Liver (tissue), 9 donors: ENCODE results near the gene CSH2. TPM values are rescaled to one million over a fixed set of nuclear protein-coding genes. Genes with fewer than 3 reads are reported as not detected.
"Not testable (repeated sequence)": the region's sequence is repeated elsewhere in the genome, so short reads cannot be mapped to it uniquely, and the experiment has no call there.

Source experiments
- DNase-seq: peaks from one replicate; pipeline ENCODE4 v3.0.0-alpha.2; 2017; ENCODE audit warnings: low spot score
- H3K27ac ChIP-seq, 2 donors: one replicate each; pipeline ENCODE4 v1.7.0; 2013; ENCODE audit warnings: inconsistent platforms in 2 of 2, low read length in 2 of 2, control low read depth in 1 of 2, low read depth in 1 of 2, mild to moderate bottlenecking in 1 of 2
- H3K27me3 ChIP-seq, 4 donors: one replicate each; pipeline versions ENCODE4 v1.6.1 to v1.7.0; 2013; ENCODE audit warnings: low read length in 3 of 4, inconsistent platforms in 1 of 4, mild to moderate bottlenecking in 1 of 4, moderate library complexity in 1 of 4; ENCODE audit not compliant: control insufficient read depth in 4 of 4, insufficient read depth in 4 of 4
- H3K36me3 ChIP-seq, 4 donors: one replicate each; pipeline versions ENCODE4 v1.6.1 to v1.7.0; 2013; ENCODE audit warnings: low read length in 3 of 4, mild to moderate bottlenecking in 3 of 4, low read depth in 1 of 4, moderate library complexity in 1 of 4; ENCODE audit not compliant: control insufficient read depth in 4 of 4, insufficient read depth in 3 of 4
- H3K4me1 ChIP-seq, 4 donors: one replicate each; pipeline versions ENCODE4 v1.6.1 to v1.7.0; 2013; ENCODE audit warnings: low read length in 3 of 4, mild to moderate bottlenecking in 3 of 4, moderate library complexity in 1 of 4; ENCODE audit not compliant: control insufficient read depth in 4 of 4, insufficient read depth in 4 of 4
- H3K4me3 ChIP-seq, 3 donors: one replicate each; pipeline versions ENCODE4 v1.6.1 to v1.7.0; 2013; ENCODE audit warnings: low read length in 3 of 3, control low read depth in 1 of 3, low read depth in 1 of 3, mild to moderate bottlenecking in 1 of 3
- H3K9ac ChIP-seq, 2 donors: one replicate each; pipeline ENCODE4 v1.7.0; 2013; ENCODE audit warnings: low read length in 2 of 2, mild to moderate bottlenecking in 2 of 2, moderate library complexity in 2 of 2, control low read depth in 1 of 2, low read depth in 1 of 2
- H3K9me3 ChIP-seq, 4 donors: one replicate each; pipeline versions ENCODE4 v1.6.1 to v1.7.0; 2013; ENCODE audit warnings: low read length in 3 of 4; ENCODE audit not compliant: control insufficient read depth in 4 of 4
- EGR1 ChIP-seq, 2 donors: IDR thresholded peaks; 2 replicates each; pipeline ENCODE4 v1.6.1; 2016 to 2018; ENCODE audit warnings: antibody characterized with exemption in 2 of 2, low read depth in 2 of 2
- GABPA ChIP-seq, 2 donors: IDR thresholded peaks in 1 of 2; conservative IDR thresholded peaks in 1 of 2; 2 replicates each; pipeline ENCODE4 v1.6.1; 2016; ENCODE audit warnings: antibody characterized with exemption in 2 of 2, mild to moderate bottlenecking in 1 of 2, moderate library complexity in 1 of 2
- HNF4A ChIP-seq, 2 donors: conservative IDR thresholded peaks; 2 replicates each; pipeline ENCODE4 v1.6.1; 2016; ENCODE audit warnings: antibody characterized with exemption in 2 of 2, mild to moderate bottlenecking in 2 of 2
- HNF4G ChIP-seq: IDR thresholded peaks from 2 replicates; pipeline ENCODE4 v1.6.1; 2016; ENCODE audit warnings: antibody characterized with exemption
- TAF1 ChIP-seq: conservative IDR thresholded peaks from 2 replicates; pipeline ENCODE4 v1.6.1; 2016; ENCODE audit warnings: antibody characterized with exemption, mild to moderate bottlenecking
- YY1 ChIP-seq: IDR thresholded peaks from 2 replicates; pipeline ENCODE4 v1.6.1; 2016; ENCODE audit warnings: antibody characterized with exemption, mild to moderate bottlenecking
- WGBS: extraction: QIAGEN DNeasy Blood & Tissue Kit; methylation state at CpG from one replicate; pipeline ENCODE4 v1.1.7; 2013; 5-methylcytosine and 5-hydroxymethylcytosine counted together
- polyA plus RNA-seq, 2 donors: library from polyadenylated mRNA; stranded (reverse) in 1 of 2; unstranded in 1 of 2; fragments of 200-250 nt in 1 of 2; fragments of >200 nt in 1 of 2; fragmentation: Nextera tagmentation in 1 of 2; extraction: Ambion mirVana in 1 of 2; gene quantifications; one replicate each; pipeline versions ENCODE4 v1.2.1 to v1.2.3, GENCODE V29; 2013 to 2015
- total RNA-seq, 2 donors: library from RNA; depleted of rRNA; stranded (reverse); fragments of >200 nt; gene quantifications; one replicate each; pipeline ENCODE4 v1.2.3, GENCODE V29; 2014
- TF ChIP-seq, protein P1 (sequence below): IDR thresholded peaks from 2 replicates; pipeline ENCODE4 v1.6.1; 2016; ENCODE audit warnings: antibody characterized with exemption
- TF ChIP-seq, protein P2 (sequence below): fragments of 150-350 bp; IDR thresholded peaks from 2 replicates; pipeline ENCODE4 v1.5.1; 2017; ENCODE audit warnings: improper control_type of control experiment, low read depth, low read length; ENCODE audit not compliant: missing input control
- TF ChIP-seq, protein P3 (sequence below): IDR thresholded peaks from 2 replicates; pipeline ENCODE4 v1.6.1; 2016; ENCODE audit warnings: antibody characterized with exemption
- donor health status: healthy.
- donor health status: healthy.
- donor health status: healthy.
- donor health status: healthy.
- donor health status: healthy.

Gene CSH2
- total and polyA plus RNA-seq, 4 donors: not detected

DNA sequence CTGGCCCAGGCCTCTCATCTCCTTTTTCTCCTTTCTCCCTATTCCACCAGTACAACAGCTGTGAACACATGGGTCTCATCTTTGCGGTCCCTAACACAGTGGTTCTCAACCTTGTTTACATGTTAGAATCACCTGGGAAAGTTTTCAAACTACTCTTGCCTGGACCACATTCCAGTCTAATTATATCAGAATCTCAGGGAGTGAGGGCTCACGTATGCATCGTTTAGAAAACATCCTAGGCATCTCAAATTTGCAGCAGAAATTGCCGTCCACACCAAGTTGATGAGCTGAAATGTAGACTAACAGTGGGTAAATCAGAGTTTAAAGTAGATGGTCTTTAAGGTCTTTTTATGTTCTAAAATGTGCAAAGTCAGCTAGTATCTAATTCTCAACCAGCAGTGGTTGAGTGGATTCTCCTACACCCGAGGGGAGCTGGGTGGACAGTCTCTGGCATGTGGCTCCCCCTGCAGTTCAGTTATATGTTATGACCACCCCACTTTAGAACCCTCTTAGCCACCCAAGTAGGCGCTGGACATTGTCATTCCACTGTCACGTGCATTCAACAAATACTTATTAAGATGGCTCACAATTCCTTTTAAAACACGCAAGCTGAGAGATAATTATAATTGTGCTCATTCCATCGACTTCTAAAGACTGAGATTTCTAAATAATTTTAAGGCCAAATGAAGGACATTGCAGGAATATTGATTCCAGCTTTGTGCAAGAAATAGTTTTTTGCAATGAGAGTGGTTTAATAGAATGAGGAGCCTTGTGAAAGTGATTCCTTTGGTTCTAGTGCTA is 3.8 kb downstream of the CSH2 start:
- not testable (repeated sequence) for H3K27ac ChIP-seq, H3K9me3 ChIP-seq, H3K4me1 ChIP-seq, H3K9ac ChIP-seq, DNase-seq, H3K27me3 ChIP-seq, H3K36me3 ChIP-seq, H3K4me3 ChIP-seq
- 68% methylated on average over 9 of the region's 9 CpGs for WGBS

DNA sequence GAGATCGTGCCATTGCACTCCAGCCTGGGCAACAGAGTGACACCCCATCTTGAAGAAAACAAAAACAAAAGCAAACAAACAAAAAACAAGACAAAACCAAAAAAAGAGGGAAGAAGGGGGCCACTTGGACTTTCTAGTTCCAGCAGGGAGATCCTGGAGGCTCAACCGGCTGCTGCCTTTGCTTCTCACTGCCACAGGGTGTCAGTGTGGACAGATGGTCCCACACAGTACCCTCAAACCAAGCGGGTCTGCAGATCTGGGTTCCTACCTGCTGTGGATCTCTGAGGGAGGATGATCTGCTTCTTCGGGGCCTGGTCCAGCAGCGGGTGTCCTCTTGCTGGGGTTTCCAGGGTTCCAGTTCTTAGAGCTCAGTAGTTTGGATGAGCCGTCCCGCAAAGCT is 6.9 kb downstream of the CSH2 start:
- H3K27ac ChIP-seq, DNase-seq, H3K9me3 ChIP-seq, H3K4me1 ChIP-seq, H3K9ac ChIP-seq, H3K36me3 ChIP-seq, H3K27me3 ChIP-seq, H3K4me3 ChIP-seq: not testable (repeated sequence)
- WGBS: 74% methylated on average over 7 of the region's 7 CpGs

DNA sequence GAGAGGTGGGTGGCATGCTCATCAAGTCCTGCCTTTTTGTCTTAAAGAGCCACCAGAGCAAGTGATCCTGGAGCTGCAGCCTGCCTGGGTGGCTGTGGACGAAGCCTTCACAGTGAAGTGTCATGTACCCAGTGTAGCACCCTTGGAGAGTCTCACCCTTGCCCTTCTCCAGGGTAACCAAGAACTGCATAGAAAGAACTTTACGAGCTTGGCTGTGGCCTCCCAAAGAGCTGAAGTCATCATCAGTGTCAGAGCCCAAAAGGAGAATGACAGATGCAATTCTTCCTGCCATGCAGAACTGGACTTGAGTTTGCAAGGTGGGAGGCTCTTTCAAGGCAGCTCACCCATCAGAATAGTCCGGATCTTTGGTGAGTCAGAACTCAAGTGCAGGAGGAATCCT is 14.2 kb downstream of the CSH2 start:
- H3K27me3 ChIP-seq: no peaks in the 10 kb centered on the region
- 81% methylated on average over 3 of the region's 3 CpGs for WGBS
- H3K4me3 ChIP-seq: no peak overlapping the region
- TF ChIP-seq GABPA (IDR thresholded peaks at IDR 0.05 in 1 of 2, conservative IDR thresholded peaks at IDR 0.05 in 1 of 2) (no peak), YY1 (no peak), HNF4A (conservative IDR thresholded peaks at IDR 0.05) (no peak), TAF1 (no peak), EGR1 (IDR thresholded peaks at IDR 0.05; ENCODE audit: low read depth in 2 of 2) (no peak), HNF4G (no peak)
- TF ChIP-seq, protein P1, sequence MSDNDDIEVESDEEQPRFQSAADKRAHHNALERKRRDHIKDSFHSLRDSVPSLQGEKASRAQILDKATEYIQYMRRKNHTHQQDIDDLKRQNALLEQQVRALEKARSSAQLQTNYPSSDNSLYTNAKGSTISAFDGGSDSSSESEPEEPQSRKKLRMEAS: no peak
- TF ChIP-seq, protein P2, sequence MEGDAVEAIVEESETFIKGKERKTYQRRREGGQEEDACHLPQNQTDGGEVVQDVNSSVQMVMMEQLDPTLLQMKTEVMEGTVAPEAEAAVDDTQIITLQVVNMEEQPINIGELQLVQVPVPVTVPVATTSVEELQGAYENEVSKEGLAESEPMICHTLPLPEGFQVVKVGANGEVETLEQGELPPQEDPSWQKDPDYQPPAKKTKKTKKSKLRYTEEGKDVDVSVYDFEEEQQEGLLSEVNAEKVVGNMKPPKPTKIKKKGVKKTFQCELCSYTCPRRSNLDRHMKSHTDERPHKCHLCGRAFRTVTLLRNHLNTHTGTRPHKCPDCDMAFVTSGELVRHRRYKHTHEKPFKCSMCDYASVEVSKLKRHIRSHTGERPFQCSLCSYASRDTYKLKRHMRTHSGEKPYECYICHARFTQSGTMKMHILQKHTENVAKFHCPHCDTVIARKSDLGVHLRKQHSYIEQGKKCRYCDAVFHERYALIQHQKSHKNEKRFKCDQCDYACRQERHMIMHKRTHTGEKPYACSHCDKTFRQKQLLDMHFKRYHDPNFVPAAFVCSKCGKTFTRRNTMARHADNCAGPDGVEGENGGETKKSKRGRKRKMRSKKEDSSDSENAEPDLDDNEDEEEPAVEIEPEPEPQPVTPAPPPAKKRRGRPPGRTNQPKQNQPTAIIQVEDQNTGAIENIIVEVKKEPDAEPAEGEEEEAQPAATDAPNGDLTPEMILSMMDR: no peak
- TF ChIP-seq, protein P3, sequence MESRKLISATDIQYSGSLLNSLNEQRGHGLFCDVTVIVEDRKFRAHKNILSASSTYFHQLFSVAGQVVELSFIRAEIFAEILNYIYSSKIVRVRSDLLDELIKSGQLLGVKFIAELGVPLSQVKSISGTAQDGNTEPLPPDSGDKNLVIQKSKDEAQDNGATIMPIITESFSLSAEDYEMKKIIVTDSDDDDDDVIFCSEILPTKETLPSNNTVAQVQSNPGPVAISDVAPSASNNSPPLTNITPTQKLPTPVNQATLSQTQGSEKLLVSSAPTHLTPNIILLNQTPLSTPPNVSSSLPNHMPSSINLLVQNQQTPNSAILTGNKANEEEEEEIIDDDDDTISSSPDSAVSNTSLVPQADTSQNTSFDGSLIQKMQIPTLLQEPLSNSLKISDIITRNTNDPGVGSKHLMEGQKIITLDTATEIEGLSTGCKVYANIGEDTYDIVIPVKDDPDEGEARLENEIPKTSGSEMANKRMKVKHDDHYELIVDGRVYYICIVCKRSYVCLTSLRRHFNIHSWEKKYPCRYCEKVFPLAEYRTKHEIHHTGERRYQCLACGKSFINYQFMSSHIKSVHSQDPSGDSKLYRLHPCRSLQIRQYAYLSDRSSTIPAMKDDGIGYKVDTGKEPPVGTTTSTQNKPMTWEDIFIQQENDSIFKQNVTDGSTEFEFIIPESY: no peak
- no peak overlapping the region for H3K9ac ChIP-seq
- H3K4me1 ChIP-seq: no peaks in the 10 kb centered on the region
- H3K9me3 ChIP-seq: no peaks in the 10 kb centered on the region
- no peaks in the 10 kb centered on the region for H3K36me3 ChIP-seq
- DNase-seq: no peak
- no peak overlapping the region for H3K27ac ChIP-seq

DNA sequence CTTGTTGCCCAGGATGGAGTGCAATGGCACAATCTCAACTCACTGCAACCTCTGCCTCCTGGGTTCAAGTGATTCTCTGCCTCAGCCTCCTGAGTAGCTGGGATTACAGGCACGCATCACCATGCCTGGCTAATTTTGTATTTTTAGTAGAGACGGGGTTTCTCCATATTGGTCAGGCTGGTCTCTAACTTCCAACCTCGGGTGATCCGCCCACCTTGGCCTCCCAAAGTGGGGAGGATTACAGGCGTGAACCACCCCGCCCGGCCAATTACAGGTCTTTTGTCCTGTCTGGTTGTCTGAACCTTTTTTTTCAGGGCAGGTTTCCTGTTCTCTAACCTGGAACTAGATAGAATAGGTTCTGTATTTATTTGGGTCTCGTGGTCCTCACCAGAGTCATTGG is 17.1 kb downstream of the CSH2 start:
- H3K27ac ChIP-seq, DNase-seq, H3K9me3 ChIP-seq, H3K9ac ChIP-seq, H3K27me3 ChIP-seq, H3K36me3 ChIP-seq, H3K4me3 ChIP-seq, H3K4me1 ChIP-seq: not testable (repeated sequence)
- 92% methylated on average over 8 of the region's 8 CpGs for WGBS
